Measurements from ENCODE around the gene NOC2L.

Gene NOC2L

DNA sequence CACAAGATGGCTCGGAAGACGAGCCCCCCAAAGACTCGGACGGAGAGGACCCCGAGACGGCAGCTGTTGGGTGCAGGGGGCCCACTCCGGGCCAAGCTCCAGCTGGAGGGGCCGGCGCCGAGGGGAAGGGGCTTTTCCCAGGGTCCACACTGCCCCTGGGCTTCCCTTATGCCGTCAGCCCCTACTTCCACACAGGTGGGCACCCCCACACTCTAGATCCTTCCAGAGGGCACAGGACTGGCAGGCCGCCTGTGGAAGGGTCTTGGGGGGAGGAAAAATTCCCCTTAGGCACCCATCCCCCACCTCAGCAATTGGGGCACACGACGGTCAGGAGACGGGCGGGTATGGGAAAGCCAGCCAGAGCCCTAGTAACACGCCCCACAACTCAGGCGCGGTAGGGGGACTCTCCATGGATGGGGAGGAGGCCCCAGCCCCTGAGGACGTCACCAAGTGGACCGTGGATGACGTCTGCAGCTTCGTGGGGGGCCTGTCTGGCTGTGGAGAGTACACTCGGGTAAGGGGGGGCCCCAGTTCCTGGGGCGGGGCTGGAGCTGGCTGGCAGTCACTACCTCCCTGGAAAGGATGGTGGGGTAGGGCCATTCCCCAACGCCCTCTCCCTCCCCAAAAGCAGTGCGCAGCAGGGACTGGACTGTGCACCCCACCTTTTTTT lies 16.1 kb downstream of the NOC2L start:
- DNase-seq (ENCODE audit: low spot score): no peak

DNA sequence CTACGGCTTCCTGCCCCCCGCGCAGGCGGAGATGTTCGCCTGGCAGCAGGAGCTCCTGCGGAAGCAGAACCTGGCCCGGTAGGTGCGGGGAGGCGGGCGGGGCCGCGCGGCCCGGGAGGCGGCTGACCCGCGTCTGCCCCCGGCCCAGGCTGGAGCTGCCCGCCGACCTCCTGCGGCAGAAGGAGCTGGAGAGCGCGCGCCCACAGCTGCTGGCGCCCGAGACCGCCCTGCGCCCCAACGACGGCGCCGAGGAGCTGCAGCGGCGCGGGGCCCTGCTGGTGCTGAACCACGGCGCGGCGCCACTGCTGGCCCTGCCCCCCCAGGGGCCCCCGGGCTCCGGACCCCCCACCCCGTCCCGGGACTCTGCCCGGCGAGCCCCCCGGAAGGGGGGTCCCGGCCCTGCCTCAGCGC lies 16.6 kb downstream of the NOC2L start:
- no peak for DNase-seq (ENCODE audit: low spot score)

DNA sequence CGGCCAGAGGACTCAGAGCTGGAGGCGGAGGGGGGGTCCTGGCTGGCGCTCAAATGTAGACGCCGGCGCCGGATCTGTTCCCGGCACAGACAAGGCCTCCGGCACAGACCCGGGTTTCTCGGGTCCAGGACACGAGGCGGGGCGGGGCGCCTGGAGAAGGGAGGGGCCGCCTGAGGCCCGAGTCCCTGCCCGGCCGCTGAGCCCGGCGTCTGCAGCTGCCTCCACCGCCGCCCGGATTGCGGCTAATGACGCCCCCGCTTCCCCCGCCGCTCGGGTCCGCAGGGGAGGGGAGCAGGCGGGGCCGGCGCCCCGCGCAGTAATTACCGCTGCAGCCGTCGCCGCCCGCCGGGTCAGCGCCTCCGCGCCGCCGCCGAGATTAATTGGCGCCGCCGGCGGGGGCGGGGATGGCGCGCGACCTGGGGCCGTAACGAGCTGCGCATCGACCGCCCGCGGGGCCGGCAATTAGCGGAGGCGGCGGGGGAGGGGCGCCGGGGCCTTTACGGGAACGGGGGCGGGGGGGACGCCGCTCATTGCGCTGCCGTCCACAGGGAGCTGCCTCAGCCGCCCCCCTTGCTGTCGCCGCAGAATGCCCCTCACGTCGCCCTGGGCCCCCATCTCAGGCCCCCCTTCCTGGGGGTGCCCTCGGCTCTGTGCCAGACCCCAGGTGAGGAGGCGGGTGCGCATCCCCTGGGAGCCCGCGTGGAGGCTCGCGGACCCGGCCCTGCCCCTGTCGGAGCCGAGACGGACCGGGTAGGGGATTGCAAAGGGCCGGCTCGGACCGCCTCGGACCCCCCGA lies 17.3 kb downstream of the NOC2L start:
- DNase-seq (ENCODE audit: low spot score): peak; percentile 48

DNA sequence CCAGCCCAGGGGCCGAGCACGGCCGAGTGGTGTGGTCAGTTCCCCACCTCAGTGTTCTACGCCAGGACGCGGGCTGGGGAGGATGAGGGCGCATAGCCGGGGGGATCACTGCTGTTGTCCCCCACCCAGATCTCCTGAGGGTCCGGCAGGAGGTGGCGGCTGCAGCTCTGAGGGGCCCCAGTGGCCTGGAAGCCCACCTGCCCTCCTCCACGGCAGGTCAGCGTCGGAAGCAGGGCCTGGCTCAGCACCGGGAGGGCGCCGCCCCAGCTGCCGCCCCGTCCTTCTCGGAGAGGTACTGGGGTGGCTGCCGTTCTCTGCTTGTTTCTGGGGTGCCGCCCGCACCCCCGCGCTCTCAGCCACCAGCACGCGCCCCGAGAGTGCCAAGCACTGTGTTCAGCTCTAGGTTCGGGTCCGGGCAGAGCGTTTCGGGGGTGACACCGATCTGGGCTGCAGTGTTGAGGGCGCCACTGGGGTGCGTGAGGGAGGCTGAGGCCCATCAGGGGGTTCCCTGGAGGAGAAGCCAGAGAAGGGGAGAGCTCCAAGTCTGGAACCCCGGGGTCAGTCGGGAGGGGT lies 18.0 kb downstream of the NOC2L start:
- no peak for DNase-seq (ENCODE audit: low spot score)

DNA sequence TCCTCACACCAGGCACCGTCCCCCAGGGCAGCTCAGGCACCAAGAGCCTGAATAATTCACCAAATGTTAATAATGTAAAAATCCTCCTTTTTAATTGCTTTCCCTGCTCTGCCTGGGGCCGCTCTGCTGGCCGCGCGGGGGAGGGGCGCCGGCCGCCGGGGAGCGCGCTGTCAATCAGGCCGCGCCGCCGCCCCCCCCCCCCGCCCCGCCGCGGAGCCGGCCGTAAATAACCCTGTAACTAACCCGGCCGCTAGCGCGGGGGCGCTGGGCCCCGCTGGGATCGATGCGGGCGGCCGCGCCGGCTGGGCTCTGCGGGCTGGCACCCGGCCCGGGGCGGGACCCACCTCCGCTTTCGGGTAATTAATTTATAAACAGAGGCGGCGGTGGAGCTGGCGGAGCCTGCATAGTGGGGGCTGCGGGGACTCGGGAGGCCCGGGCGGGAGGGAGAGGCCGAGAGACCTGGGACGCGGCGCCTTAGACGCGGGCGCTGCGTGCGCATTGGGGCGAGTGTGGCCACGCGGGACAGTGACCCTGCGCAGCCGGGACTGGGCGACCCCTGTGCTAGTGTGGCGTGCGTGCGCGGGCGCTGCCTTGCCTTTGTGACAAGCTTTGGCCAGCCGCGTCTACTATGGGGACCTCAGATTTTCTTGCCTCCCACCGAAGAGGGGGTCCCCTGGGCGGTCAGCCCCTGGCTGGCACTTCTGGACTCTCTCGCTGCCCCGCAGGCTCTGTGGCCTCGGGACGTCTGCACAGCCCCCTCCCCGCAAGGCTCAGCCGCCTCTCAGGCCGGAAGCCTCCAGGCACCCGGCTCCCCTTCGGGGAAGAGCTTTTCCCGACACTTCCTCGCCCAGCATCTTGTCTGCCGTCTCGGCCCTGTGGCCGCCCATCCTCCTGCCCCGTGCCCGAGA lies 18.7 kb downstream of the NOC2L start:
- DNase-seq (ENCODE audit: low spot score): peak; percentile 50

DNA sequence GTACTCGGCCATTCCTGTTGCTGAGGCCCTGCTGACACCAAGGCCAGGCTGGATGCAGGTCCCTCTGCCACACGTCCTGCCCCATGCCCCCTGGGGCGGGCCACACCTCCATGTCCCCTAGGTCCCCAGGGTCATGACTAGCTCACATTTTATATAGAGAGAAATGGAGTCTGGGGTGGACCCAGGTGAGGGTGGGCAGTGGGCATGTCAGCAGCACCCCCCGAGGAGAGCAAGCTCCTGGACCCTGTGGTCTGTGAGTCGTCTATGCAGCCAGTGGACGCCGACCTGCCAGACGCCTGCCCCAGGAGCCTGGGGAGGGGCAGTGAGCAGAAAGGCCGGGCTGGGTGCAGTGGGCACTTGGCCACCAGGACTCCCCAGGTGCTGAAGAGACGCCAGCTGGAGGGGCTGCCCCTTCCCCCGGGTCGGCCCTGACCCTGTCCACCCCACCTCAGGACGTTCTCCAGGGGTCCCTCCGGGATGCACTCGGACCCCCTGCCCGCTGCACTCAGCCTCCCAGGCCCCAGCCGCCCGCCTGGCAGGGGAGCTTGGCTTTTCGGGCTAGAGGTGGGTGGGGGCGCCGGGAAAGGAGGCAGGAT lies 19.4 kb downstream of the NOC2L start:
- no peak for DNase-seq (ENCODE audit: low spot score)

DNA sequence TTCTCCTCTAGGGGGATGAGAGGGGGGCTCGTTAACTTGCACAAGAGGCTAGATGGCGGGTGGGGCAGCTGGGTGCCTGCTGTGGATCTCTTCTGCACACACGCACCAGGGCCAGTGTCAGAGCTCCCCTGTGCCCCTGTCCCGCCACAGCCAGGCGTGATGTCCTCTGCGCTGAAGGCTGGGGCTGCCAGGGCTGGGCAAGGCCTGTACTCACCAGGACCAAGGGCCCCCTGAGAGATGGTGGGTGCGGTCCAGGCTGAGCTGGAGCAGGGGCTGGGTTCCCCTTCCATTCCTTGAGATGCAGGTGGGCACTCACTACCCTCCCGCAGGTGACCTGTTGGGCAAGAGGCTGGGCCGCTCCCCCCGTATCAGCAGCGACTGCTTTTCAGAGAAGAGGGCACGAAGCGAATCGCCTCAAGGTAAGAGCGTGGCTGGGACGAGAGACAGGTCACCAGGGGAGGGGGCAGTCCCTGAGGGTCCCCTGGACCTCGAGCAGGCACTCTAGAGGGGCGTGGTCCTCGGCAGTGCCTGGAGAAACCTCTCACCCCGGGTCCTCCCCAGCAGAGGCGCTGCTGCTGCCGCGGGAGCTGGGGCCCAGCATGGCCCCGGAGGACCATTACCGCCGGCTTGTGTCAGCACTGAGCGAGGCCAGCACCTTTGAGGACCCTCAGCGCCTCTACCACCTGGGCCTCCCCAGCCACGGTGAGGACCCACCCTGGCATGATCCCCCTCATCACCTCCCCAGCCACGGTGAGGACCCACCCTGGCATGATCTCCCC lies 20.2 kb downstream of the NOC2L start:
- no peak for DNase-seq (ENCODE audit: low spot score)

DNA sequence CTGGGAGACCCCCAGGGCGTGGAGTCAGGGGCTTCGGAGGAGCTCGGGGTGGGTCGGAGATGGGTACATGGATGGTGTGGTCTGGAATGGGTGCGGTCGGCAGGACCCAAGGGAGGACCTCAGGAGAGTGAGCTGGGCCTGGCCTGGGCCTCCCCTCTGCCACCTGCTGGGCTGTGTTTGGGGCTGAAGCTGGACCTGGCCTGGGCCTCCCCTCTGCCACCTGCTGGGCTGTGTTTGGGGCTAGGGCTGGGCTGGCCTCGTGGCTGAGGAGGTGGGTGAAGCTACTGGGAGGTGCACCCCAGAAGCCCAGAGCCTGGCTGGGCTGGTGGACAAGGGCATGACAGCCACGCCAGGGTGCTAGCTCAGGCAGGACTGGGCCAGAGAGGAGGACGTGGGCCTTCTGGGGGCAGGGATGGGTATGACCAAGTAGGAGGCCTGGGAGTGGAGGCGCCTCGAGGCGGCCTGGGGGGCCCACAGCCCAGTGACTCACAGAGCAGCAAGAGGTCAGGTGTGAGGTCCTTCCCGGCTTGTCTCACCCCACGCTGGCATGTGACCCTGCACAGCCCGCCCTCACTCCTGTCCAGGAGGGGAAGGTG lies 20.9 kb downstream of the NOC2L start:
- DNase-seq (ENCODE audit: low spot score): peak; percentile 63

DNA sequence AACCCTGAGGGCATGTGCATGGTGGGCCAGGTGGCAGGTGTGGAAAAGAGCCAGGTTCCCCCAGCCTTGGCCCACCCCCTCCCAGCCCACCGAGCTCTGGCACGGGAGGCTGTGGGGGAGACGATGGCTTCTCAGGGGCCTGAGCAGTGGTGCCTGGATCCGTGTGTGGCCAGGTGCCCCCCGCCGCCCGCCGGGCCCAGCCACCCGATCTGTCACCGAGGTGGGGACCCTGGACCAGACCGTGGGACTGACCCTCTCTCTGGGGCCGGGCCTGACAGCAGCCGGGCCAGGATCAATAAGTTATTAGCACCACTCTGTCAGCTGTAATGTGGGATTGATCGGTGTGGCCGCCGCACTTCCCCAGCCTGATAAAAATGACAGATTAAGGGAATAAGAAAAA lies 21.5 kb downstream of the NOC2L start:
- no peak for DNase-seq (ENCODE audit: low spot score)

DNA sequence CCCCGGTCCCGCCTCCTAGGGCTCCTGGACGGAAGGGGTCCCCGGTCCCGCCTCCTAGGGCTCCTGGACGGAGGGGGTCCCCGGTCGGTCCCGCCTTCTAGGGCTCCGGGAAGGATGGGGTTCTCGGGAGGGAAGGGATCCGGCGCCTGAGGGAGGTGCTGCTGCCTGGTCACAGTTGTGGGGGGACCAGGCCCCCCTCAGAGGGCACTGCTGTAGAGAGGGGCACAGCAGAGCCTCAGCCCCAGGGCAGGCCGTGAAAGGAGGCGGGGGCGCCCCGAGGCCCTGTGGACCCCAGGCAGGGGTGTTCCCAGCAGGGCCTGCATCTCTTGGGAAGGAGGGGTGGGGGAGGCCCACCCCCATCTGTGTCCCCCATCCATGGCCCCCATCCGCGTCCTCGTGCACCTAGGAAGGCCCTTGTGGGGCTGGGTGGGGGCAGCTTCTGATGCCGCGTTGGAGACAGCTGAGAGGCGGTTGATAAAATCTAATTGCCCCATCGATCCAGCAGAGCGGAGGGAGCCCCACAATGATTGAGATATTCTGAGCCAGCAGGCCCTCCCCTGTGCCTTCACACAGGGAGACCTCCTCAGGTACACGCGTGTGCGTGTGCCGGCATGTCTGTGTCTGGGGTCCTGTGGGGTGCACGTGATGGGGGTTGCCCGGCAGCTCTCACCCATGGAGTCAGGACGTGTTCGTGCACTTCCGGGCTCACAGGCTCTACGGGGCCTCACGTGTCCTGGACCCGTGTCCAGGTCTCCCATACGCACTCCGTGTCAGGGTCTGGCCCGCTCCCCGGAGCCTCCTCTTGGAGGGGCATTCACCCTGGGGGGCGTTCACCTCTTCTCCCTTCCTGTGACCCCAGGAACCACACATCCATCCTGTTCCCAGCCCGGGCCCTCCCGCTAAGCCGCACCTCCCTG lies 22.4 kb downstream of the NOC2L start:
- no peak for DNase-seq (ENCODE audit: low spot score)

DNA sequence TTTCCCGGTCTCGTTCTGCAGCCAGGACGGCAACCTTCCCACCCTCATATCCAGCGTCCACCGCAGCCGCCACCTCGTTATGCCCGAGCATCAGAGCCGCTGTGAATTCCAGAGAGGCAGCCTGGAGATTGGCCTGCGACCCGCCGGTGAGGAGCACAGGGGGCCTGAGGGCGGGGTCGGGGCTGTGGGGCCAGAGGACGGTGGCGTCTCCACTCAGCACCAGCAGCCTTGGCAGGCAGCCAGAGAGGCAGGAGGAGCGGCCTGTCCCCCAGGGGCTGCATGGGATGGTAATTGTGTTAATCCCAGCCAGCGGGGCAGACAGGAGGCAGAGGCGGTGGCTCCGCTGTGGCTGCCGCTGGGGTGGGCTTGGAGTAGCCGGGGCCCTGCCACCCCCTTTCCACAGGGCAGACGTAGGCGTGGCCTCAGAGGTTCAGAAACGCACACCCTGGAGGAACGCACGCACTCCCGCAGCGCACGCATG lies 23.3 kb downstream of the NOC2L start:
- no peak for DNase-seq (ENCODE audit: low spot score)

DNA sequence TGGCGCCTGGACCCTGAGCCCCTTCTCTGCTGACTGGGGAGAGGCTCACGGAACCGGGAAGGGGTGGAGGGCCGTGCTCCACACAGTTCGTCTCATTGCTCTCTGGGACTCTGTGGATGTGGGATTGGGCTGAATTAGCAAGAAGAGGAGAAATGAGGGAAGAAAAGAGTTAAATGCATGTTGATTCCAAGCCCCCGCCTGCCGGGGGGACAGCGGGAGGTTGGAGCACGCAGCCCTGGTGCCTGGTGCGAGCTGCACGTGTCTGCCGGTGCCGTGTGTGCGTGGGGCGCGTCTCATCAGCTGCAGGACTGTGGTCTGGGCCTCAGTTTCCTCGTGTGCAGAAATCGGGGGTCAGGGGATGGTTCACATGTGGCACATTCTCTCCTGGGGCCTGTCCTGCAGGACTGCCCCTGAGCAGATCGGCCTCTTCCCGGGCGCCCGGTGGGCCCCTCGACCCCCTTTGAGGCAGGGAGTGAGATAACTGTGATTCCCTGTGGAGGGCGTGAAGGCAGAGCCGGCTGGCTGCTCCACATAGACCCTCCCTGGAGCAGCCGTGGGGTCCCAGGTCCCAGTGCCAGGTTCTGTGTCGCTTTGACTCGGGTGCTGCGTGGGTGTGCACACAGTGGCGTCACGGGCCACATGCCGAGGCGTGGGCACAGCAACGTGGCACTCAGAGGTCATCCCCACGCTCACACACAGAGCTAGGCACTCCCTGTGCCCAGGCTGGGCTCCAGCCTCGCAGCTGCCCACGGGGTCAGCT lies 23.9 kb downstream of the NOC2L start:
- no peak for DNase-seq (ENCODE audit: low spot score)

DNA sequence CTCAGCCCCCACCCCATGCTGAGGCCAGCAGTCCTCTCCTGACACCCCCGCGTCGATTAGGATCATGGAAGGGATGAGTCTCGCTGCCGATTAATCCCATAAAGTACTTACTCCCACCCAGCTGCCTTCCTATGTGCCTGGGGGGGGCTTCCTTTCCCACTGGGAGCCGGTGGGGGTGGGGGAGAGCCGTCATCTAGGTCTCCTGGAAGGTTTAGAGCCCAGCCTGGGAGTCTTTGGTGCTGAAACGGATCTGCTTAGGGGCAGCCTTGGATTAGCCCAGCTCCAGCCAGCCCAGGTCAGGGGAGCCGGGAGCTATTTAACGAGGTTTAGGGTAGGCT lies 25.5 kb downstream of the NOC2L start:
- no peak for DNase-seq (ENCODE audit: low spot score)

DNA sequence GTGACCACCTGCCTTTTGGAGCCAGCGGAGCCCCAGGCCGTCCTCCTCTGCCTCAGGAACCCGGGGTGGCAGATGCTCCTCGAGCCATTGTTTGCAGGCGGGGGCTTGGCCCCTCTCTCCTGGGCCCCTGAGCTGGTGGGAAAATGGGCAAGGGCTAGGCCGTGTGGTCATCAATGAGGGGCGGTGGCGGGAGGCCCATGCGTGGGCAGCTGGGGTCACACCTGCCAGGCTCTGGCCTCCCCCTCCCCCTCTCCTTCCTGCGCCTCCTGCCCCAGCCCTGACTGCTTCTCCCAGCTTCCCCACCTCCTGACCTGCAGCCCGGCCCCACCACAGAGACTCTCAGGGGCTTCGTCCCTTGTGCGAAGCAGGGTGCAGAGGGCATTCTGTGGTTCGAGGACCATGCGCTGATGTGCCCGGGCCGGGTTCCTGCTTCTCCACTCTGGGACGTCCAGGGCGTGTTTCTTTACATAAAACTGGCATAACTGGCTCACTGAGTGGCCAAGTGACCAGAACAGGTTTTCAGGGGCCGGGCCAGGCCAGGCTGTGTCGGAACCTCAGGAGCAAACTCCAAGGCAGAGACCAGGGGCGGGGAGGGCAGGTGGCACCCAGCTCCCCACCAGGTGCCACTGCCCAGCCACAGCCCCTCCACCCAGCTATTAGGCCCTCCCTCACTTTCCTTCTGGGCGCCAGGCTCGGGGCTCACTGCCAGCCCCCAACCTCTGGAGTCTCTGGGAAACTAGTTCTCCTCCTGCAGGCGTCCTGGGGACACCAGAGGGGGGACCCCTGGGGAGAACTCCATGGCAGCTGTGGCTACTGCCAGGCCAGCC lies 26.1 kb downstream of the NOC2L start:
- DNase-seq (ENCODE audit: low spot score): no peak

DNA sequence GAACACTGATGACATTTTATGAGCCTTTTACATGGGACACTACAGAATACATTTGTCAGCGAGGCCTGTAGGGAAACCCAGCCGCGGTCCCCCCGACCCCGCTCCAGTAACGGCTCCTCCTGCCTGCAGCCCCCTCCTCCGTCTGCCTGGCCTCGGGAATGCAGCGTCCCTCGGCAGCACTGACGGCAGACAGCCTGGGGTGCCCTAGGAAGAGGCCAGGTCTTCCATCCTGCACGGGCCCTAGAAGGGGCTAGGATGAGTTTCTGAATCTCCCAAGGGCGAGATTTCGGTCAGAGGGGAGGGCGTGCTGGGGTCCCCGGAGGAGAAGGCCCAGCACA lies 26.9 kb downstream of the NOC2L start:
- DNase-seq (ENCODE audit: low spot score): no peak

DNA sequence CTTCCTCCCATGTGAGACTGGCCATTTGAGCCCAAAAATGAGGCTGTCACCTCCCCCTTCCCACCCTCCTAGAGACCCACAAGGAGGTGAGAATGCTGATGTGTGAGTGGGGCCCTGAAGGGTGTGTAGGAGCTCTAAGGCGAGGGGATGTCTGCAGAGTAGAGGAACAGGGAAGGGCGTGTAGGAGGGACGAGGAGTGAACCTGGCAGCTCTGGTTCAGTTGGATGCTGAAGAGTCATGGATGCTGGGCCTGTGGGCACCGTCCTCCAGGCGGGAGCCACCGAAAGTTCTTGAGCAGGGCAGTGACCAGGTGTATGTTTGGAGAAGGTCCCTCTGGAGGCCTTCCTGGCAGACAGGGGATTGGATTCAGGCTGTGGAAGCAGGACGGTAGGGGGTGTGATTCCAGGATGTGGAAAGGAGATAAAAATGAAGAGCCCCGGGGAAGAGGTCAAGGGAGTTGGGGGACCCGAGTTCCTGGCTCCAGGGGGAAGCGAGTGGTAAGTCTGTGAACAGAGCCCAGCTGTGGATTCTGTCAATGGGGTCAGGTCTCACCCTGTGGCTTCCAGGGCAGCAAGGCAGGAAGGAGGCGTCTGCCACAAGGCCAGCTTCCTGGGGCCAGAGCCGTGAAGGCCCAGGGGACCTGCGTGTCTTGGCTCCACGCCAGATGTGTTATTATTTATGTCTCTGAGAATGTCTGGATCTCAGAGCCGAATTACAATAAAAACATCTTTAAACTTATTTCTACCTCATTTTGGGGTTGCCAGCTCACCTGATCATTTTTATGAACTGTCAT lies 27.5 kb downstream of the NOC2L start:
- no peak for DNase-seq (ENCODE audit: low spot score)

DNA sequence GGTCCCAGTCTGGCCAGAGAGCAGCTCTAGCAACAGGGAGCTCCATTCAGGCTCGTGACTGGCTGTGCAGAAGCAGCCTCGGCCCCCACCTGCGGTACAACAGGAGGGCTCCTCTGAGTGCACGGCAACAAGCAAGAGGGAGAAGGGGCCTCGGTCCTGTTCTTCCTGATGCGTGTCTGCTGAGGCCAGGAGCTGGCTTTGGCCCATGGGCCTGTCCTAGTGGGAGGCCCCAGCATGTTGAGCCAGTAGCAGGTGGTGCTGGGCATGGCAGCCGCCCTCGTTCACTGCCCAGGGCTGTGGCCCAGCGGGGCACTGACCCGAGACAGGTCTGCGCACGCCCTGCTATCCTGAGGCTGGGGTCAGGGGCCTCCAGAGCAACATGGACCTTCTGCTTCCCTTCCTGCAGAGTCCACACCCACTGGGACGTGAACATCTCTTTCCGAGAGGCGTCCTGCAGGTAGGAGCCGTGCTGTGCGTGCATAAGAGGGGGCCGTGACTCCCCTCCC lies 28.4 kb downstream of the NOC2L start:
- DNase-seq (ENCODE audit: low spot score): no peak

Data from RKO (cell line).